ENCODE data around the gene SLC51A. TPM values are rescaled to one million over a fixed set of nuclear protein-coding genes. Genes with fewer than 3 reads are reported as not detected.

Gene SLC51A
- total and polyA plus RNA-seq, 2 of the 13 experiments (the other 11 are each of a cell fraction or from before 2014, with no cell fraction given) = 4.3 to 48.8 TPM

DNA sequence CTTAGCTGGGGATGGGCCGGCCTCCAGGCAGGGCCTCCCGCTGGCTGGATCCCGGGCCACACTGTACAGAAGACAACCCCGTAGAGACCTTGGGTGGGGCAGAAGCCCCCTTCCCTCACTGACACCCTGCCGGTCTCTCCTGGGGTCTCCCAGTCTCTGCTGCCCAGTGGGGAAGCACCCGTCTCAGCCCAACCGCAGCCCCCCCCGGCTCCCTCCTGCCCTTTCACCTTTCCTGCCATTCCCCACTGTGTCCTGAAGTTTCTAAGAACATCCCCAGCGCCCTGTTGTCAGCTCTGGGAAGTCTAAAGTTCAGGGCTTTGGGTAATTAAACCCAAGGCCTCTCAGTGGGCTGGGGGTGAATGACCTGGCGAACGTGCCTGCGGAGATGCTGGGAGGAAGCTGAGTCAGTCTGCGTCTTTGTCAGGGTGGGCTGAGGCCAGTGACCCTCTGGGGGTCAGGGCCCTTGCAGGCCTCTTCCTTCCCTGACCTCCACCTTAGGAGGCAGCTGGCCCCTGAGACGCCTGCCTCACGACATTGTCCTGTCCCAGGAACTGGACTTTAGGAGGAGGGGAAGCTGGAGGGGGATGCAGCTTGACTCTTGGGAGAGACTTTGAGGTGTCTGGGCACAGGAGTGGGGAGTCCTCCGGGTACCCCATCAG, 1.4 kb upstream of the SLC51A start (continued):
- no peak for TF ChIP-seq ZNF318 (CRISPR knock-in tag; IDR thresholded peaks at IDR 0.05)
- TF ChIP-seq MAFK (conservative IDR thresholded peaks at IDR 0.05 in 1 of 2, IDR thresholded peaks at IDR 0.05 in 1 of 2; ENCODE audit: low read length in 2 of 2) = 0 out of 4 replicates have a peak, but pooled peaks of 1 of the 2 experiments have one; percentile 3
- TF ChIP-seq ZNF781 (CRISPR knock-in tag; IDR thresholded peaks at IDR 0.05; ENCODE audit: borderline replicate concordance, not compliant biosample characterization) = no peak
- TF ChIP-seq ZNF33B (CRISPR knock-in tag; IDR thresholded peaks at IDR 0.05) = peak; percentile 94; the same call in 1 of the 2 replicates
- peak; percentile 85 for TF ChIP-seq ZSCAN31 (CRISPR knock-in tag; IDR thresholded peaks at IDR 0.05; ENCODE audit: low read depth)
- peak; percentile 49; the same call in 1 of the 2 replicates for TF ChIP-seq YEATS2 (CRISPR knock-in tag; IDR thresholded peaks at IDR 0.05; ENCODE audit: borderline replicate concordance)
- TF ChIP-seq RFX3 (CRISPR knock-in tag; IDR thresholded peaks at IDR 0.05) = no peak
- TF ChIP-seq BRD4 (CRISPR knock-in tag; IDR thresholded peaks at IDR 0.05) = 0 out of 2 replicates have a peak, but pooled peaks have one; percentile 37
- TF ChIP-seq MAF1 (CRISPR knock-in tag; IDR thresholded peaks at IDR 0.05; ENCODE audit: borderline replicate concordance) = no peak
- TF ChIP-seq EED (CRISPR knock-in tag; IDR thresholded peaks at IDR 0.05) = peak; percentile 86; the same call in 1 of the 2 replicates
- no peak for TF ChIP-seq ZFP36L1 (CRISPR knock-in tag; IDR thresholded peaks at IDR 0.05)
- TF ChIP-seq ZNF746 (CRISPR knock-in tag; IDR thresholded peaks at IDR 0.05) = peak; percentile 60; the same call in 1 of the 2 replicates
- peak; percentile 87; the same call in 1 of the 2 replicates for TF ChIP-seq ZNF121 (CRISPR knock-in tag; IDR thresholded peaks at IDR 0.05)
- peak; percentile 34; the same call in 1 of the 2 replicates for TF ChIP-seq ZNF460 (CRISPR knock-in tag; IDR thresholded peaks at IDR 0.05; ENCODE audit: borderline replicate concordance)
- TF ChIP-seq KLF16 (CRISPR knock-in tag; IDR thresholded peaks at IDR 0.05) = peak in 1 of 2 experiments; percentile 80; a peak in 2 of 4 replicates
- TF ChIP-seq RBM39 (IDR thresholded peaks at IDR 0.05; ENCODE audit: low read depth, low read length, poor library complexity, severe bottlenecking) = no peak
- peak; percentile 62; the same call in 1 of the 2 replicates for TF ChIP-seq ZMAT3 (CRISPR knock-in tag; conservative IDR thresholded peaks at IDR 0.05)
- no peak for TF ChIP-seq ZNF44 (CRISPR knock-in tag; IDR thresholded peaks at IDR 0.05)
- TF ChIP-seq ZNF703 (CRISPR knock-in tag; IDR thresholded peaks at IDR 0.05; ENCODE audit: borderline replicate concordance) = 0 out of 2 replicates have a peak, but pooled peaks have one; percentile 34
